Measurements from ENCODE around the gene TRAF4. TPM values are rescaled to one million over a fixed set of nuclear protein-coding genes. Genes with fewer than 3 reads are reported as not detected.

The TRAF4 gene
- total RNA-seq, 4 donors from 2014 or later, result 83.3 to 228 (median 184) TPM

GRCh38 chr17:28725660-28726225, 18.1 kb upstream of the TRAF4 start:
- TF ChIP-seq POLR2A (IDR thresholded peaks at IDR 0.05) (peak in 1 of 2 donors; percentile 36), CTCF (IDR thresholded peaks at IDR 0.05) (peak in 1 of 6 experiments; percentile 4)
- Histone ChIP-seq H3K36me3 (peaks cover 0 to 34% (median 0%) of the 10 kb centered on the region in 3 donors), H3K27me3 (no peaks in the 10 kb centered on the region), H3K27ac (peak overlapping the region; percentile 95 to 100 (median 98)), H3K4me3 (peak overlapping the region; percentile 71 to 87 (median 76)), H3K4me1 (peaks cover 9 to 42% (median 20%) of the 10 kb centered on the region in 4 donors), H3K9me3 (no peaks in the 10 kb centered on the region)
- peak in 1 of 3 donors; percentile 80 for DNase-seq

GRCh38 chr17:28726226-28726626, 17.6 kb upstream of the TRAF4 start, which contains the start of gene TLCD1:
TLCD1 (minus strand) TSS chr17:28726233; CDS start chr17:28726097, 136 bp downstream.
- peak within 1 kb of the TSS; percentile 71 to 87 (median 76) for H3K4me3 ChIP-seq
- peak within 1 kb of the TSS; percentile 95 to 100 (median 98) for H3K27ac ChIP-seq
- no peaks in the 10 kb centered on the region for H3K27me3 ChIP-seq
- H3K36me3 ChIP-seq, result peaks cover 0 to 34% (median 0%) of the 10 kb centered on the region in 3 donors
- H3K9me3 ChIP-seq, result no peaks in the 10 kb centered on the region
- TF ChIP-seq CTCF (IDR thresholded peaks at IDR 0.05) (no peak), POLR2A (IDR thresholded peaks at IDR 0.05) (no peak)
- H3K4me1 ChIP-seq, result peaks cover 4 to 37% (median 15%) of the 10 kb centered on the region in 4 donors
- DNase-seq, result peak; percentile 55 to 89 (median 89)

- Histone ChIP-seq H3K4me1 (peaks cover 0 to 31% (median 11%) of the 10 kb centered on the region in 4 donors), H3K4me3 (peak overlapping the region; percentile 71 to 87 (median 76)), H3K36me3 (peaks cover 0 to 28% (median 0%) of the 10 kb centered on the region in 3 donors), H3K9me3 (no peaks in the 10 kb centered on the region), H3K27me3 (no peaks in the 10 kb centered on the region), H3K27ac (peak overlapping the region; percentile 95 to 100 (median 98))
- TF ChIP-seq CTCF (IDR thresholded peaks at IDR 0.05) (peak; percentile 99 to 100 (median 100)), POLR2A (IDR thresholded peaks at IDR 0.05) (peak; percentile 46 to 54)
- DNase-seq, result peak; percentile 94 to 97 (median 96)
These were observed 17.0 kb upstream of the TRAF4 start for GRCh38 chr17:28726627-28727491.

GRCh38 chr17:28728364-28729200, 15.2 kb upstream of the TRAF4 start, which contains the start of gene NEK8:
NEK8 (plus strand) TSS chr17:28728788; CDS start chr17:28728814, 26 bp downstream.
- H3K36me3 ChIP-seq, result peaks cover 0 to 10% (median 0%) of the 10 kb centered on the region in 3 donors
- H3K27me3 ChIP-seq, result no peaks in the 10 kb centered on the region
- H3K4me3 ChIP-seq, result peak within 1 kb of the TSS; percentile 71 to 87 (median 76)
- H3K27ac ChIP-seq, result peak within 1 kb of the TSS; percentile 95 to 100 (median 98)
- TF ChIP-seq CTCF (IDR thresholded peaks at IDR 0.05) (peak in 3 of 6 experiments; percentile 11 to 30 (median 12)), POLR2A (IDR thresholded peaks at IDR 0.05) (peak; percentile 34 to 63)
- H3K4me1 ChIP-seq, result peaks cover 0 to 28% (median 8%) of the 10 kb centered on the region in 4 donors
- no peaks in the 10 kb centered on the region for H3K9me3 ChIP-seq
- peak; percentile 98 to 99 (median 99) for DNase-seq

- no peaks in the 10 kb centered on the region for H3K9me3 ChIP-seq
- H3K27me3 ChIP-seq, result no peaks in the 10 kb centered on the region
- no peak overlapping the region for H3K4me3 ChIP-seq
- peak in 1 of 3 donors; percentile 48 for DNase-seq
- no peak for TF ChIP-seq CTCF (IDR thresholded peaks at IDR 0.05)
- no peak for TF ChIP-seq POLR2A (IDR thresholded peaks at IDR 0.05)
- H3K27ac ChIP-seq, result peak overlapping the region in 3 of 4 donors; percentile 97 to 100 (median 99)
- no peaks in the 10 kb centered on the region for H3K36me3 ChIP-seq
- H3K4me1 ChIP-seq, result peaks cover 0 to 28% (median 8%) of the 10 kb centered on the region in 4 donors
These were observed 13.9 kb upstream of the TRAF4 start for GRCh38 chr17:28729950-28730330.

Measured in Peyer's patch (tissue), 4 donors.